Activated gamma-delta T cell treated with Interleukin-2 at 50 U/mL for 16 hours (primary cell): ENCODE measurements around the gene PNMT.
"Not testable (repeated sequence)": the region's sequence is repeated elsewhere in the genome, so short reads cannot be mapped to it uniquely, and the experiment has no call there.

Experiments
- DNase-seq: peaks from one replicate; pipeline ENCODE4 v3.0.0-alpha.2; 2020

The PNMT gene

DNA sequence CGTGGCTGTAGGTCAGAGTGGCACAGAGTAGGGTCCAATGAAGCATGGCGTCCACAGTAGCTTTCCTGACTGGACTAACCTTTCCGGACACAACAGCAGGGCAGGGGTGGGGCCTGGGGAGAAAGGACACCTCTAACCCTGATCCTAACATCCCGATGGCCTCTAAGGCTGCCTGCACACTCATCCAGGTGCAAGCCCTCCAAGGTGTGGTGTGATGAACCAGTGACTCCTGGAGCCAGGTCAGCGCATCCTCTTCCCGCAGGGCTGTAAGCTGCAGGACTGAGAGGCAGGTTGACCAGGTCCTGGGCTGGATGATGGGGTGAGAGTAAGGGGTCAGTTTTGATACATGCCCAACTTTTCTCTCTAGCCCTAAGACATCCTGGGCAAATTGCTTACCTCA, 28.5 kb downstream of the PNMT start:
- no peak for DNase-seq

DNA sequence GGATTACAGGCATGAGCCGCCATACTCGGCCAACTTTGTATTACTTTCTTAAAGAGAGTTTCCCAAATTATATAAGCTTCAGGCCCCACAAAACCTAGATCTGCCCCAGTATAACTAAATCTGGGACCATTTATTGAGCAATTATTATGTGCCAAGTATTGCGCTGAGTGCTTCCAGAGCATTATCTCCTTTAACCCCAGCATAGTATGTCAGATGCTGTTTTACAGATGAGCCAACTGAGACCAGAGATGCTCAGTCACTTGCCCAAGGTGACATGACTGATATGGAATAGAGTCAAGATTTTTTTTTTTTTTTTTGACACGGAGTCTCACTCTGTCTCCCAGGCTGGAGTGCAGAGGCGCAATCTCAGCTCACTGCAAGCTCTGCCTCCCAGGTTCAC, 29.7 kb downstream of the PNMT start:
- DNase-seq, result no peak

DNA sequence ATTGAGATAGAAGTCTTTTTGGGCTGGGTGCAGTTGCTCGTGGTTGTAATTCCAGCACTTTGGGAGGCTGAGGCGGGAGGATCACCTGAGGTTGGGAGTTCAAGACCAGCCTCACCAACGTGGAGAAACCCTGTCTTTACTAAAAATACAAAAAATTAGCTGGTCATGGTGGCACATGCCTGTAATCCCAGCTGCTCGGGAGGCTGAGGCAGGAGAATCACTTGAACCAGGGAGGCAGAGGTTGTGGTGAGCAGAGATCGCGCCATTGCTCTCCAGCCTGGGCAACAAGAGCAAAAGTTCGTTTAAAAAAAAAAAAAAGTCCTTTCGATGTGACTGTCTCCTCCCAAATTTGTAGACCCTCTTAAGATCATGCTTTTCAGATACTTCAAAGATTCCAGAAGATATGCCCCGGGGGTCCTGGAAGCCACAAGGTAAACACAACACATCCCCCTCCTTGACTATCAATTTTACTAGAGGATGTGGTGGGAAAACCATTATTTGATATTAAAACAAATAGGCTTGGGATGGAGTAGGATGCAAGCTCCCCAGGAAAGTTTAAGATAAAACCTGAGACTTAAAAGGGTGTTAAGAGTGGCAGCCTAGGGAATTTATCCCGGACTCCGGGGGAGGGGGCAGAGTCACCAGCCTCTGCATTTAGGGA, 31.0 kb downstream of the PNMT start:
- DNase-seq, result not testable (repeated sequence)

DNA sequence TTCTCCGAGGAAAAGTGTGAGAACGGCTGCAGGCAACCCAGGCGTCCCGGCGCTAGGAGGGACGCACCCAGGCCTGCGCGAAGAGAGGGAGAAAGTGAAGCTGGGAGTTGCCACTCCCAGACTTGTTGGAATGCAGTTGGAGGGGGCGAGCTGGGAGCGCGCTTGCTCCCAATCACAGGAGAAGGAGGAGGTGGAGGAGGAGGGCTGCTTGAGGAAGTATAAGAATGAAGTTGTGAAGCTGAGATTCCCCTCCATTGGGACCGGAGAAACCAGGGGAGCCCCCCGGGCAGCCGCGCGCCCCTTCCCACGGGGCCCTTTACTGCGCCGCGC, 31.5 kb downstream of the PNMT start, which contains the start of gene ERBB2:
TSS of gene ERBB2 (plus strand) at position 247 of the 330 bp plus-strand sequence. CDS start 175 bp downstream, outside the sequence.
- DNase-seq, result no peak

DNA sequence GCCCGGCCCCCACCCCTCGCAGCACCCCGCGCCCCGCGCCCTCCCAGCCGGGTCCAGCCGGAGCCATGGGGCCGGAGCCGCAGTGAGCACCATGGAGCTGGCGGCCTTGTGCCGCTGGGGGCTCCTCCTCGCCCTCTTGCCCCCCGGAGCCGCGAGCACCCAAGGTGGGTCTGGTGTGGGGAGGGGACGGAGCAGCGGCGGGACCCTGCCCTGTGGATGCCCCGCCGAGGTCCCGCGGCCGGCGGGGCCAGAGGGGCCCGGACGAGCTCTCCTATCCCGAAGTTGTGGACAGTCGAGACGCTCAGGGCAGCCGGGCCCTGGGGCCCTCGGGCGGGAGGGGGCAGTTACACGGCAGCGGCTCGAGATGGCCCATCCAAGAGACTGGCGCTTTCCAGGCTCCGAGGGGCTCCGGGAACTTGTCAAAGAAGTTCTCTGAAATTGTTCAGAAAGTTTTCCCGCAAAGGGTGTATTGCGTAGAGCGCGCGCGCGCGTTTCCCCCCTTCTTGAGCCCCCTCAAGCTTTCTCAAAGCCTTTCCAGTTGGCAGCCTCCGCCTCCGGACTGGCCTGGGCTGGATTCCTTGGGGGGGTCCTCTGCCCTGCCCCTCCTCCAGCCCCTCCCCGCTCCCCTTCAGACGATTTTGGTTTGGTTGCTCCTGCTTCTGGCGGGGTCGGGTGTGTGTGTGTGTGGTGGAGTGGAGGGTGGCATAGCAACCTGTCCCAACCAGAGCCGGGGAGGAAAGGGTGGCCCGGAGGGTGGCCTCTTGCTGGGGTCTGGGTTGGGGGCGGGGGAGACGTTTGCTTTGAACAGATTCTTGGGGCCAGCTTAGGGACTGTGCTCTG, 32.1 kb downstream of the PNMT start:
- DNase-seq, result no peak

DNA sequence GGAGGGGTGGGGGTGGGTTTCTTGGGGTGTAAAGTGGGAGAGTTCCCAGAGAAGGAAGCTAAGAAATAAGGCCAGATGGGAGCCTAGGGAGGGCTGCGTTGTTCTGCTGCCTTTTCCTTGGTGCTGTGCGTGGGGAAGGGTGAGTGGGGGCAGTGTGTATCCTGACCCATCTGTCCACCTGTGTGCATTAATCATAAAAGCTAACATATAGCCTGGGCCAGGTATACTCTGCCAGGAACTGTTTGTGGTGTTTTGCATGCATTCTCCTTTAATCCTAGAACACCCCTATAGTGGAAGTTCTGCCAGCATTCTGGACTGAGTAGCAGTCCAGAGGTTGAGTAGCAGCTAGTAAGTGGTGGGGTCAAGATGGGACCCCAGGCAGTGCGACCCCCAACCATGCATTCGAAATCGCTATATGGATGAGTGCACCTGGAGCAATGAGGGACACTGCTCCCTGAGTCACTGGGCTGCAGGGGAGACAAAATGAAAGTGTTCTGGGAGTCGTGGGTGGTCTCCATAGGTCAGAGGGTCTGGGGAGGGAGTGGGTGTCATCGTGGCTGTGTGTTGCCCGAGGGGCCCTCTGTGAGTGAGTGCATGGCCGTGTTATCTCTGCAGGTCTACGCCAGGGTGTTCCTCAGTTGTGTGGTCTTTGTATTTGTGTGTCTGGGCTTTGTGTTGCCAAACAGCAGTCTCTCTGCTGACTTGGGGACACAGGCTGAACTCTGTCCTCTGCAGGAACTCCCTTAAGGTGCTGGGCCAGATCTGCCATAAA, 32.9 kb downstream of the PNMT start:
- no peak for DNase-seq

DNA sequence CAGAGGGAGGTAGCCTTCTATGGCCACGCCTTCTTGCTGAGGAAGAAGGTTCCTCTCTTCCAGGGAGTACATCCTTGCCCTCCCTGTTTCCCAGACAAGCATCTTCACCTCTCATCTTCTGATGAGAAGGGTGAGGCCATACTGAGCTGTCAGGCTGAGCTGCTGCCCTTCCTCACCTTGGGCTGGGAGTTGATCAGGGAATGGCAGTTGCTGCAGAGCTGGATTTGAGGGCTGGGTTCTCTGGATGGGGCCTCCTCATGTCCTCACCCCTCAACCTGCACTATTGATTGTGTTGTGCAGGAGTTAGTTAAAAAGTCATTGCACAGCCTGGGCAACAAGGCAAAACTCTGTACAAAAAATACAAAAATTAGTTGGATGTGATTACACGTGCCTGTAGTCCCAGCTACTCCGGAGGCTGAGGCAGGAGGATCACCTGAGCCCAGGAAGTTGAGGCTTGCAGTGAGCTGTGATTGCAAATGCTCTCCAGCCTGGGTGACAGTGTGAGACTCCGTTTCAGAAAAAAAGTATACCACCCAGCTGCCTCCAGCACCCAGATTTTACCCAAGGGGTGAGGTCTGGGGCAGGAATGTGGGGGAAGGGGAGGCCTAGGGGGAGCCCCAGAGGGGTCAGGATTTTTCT, 33.6 kb downstream of the PNMT start:
- no peak for DNase-seq

DNA sequence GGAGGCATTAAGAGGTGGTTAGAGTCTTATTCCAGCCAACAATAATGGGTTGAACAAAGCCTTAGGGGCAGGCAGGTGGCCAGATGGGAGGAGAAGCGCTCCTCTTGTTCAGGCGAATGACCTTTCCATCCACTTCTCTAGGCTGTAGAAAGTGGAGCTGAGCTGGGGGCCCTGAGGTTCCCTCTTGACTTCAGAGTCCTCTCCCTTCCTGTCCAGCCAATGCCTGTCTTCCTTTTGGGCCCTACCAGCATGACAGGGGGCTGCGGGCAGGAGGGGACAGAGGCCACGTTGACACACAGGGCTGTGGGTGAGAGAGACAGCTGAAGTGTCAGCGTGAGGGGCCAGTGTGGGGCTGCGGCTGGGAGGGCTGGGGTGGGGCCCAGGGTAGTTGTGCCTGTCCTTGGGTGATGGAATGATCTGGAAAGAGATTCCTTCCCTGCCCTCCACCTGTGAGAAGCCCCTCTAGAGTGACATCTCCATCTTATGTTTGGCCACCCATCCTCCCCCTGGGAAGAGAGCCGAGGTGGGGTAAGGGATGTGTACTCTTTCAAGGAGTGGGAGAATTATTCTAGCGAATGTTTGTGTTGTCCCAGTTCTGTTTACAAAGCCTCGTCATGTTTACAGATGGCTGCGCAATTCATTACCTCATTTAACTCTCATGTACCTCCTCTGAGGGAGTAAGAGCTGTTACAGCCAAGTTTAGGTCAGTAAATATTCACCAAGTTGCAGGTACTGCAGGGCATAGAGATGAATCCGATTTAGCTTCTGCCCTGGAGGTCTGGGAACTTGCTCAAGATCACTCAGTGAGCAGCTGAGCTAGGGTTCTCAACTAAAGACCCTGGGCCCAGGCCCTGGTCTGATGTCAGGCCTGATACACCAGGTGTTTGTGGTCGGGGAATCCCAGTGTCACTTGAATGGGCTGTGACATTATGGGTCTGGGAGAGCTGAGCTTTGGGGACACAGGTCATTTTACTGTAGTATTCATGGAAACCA, 34.9 kb downstream of the PNMT start:
- DNase-seq, result no peak

DNA sequence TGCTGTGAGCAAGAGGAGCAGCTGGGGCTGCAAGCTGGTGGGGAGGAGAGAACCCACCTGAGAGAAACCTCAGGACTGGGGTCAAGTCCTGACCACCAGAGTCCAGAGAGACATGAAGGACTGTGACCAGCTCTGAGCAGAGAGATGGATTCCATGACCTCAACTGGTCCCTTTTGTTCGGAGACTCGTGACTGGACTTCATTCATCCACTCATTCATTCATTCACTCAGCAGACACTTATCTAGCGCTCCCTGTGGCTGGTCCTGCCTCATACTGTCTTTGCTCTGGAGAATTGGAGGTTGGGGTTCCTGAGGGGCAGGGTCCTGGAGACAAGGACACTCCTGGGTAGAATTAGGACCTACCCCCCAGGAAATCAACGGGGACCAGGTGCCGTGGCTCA, 35.7 kb downstream of the PNMT start:
- DNase-seq, result no peak

DNA sequence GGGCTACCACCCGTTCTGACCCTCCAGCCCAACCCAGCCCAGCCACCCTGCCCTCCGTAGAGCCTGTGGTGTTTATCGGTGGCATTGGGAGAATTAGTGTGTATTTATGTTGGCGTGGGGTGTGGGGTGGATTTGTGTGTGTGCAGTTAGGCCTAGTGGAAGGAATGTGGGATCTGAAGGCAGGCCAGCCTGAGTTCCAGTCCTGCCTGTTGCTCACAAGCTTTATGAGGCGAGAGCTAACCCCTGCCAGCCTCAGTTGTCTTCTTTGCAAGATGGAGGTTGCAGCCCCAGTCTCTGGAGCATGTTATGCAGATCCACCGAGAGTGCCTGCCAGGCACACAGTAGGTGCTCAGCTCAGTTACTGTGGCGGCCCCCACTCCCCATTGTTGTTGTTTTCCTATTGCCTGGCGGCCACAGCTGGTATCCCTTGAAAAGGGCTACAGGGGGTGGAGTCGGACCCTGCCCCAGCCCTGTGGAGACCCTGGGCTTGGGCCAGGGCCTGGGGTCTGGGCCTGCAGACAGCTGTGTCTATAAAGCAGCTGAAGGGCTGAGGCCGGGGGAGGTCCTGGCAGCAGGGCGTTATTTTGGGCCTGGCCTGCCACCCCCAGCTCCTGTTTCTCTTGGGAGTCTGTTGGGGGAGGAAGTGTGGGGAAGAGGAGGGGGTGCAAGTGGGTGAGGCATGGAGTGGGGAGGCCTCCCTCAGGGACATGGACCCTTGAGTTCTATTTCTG, 36.7 kb downstream of the PNMT start:
- no peak for DNase-seq

DNA sequence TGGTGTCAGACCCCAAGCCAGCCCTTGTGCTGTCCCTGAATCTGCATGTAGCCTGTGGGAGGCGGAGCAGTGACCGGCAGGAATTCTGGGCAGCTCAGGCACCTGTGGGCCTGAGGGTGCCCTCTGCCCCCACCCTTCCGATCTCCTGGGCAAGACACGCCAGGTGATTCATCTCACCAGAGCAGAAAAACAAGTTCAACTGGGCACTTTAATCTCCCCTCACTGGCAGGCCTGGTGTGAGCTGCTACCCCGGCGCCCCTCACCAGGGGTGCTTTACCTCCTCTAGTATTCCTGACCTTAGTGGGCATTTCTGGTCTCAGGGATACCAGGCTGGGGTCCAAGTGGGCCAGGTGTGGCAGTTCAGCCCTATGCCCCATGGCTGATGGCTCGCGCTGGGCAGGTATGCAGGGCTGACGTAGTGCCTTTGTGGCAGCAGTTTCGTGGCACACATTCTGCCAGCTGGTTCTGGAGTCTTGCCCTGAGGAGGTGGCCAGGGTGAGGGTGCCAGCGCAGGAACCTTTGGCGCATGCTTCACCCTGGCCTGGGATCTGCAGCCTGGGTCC, 37.6 kb downstream of the PNMT start:
- no peak for DNase-seq

DNA sequence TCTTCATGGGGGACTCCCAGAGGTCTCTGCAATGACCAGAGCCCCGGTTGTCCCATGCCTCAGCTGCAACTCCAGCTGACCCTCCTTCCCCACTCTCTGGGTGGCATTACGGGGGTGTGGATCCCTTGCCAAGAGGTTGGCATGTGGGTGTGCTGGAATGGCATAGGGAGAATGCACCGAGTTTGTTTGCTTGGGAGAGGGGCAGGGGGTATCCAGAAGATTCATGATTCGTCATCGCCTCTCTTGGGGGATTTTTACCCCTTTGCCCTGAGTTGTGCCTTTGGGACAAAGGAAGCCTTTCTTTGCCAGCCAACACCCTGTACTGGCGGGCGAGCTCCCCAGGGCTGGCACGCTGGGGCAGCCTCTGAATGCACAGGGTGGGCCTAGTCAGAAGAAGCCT, 38.1 kb downstream of the PNMT start:
- DNase-seq, result no peak

DNA sequence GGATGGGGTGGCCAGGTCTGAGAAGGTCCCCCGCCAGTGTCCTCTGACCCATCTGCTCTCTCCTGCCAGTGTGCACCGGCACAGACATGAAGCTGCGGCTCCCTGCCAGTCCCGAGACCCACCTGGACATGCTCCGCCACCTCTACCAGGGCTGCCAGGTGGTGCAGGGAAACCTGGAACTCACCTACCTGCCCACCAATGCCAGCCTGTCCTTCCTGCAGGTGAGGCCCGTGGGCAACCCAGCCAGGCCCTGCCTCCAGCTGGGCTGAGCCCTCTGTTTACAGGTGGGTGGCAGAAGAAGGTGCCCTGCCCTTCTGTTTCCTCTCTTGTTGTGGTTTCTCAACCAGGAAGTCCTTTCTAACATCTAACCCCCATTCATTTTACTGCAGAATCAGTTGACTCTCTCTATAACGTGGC, 38.7 kb downstream of the PNMT start:
- peak; percentile 15 for DNase-seq

DNA sequence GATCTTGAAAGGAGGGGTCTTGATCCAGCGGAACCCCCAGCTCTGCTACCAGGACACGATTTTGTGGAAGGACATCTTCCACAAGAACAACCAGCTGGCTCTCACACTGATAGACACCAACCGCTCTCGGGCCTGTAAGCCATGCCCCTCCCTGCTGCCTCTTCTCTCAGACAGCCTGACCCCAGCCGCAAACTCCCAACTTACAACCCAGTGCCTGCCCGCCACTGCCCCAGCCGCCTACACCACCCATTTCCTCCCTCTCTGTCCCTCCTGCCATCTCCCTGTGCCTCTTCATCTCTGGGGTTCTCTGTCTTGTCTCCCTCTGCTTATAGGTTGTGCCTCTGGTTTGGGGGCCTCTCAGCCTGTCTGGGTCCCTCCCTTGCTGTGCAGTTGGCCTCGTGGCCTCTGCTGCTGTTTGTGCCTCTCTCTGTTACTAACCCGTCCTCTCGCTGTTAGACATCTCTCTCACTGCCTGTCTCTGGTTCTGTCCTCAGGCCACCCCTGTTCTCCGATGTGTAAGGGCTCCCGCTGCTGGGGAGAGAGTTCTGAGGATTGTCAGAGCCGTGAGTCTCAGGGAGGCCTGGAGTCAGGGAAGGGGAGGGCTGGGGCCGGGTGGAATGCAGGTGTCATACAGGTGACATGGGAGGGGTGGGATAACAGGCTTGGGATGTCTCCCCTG, 41.2 kb downstream of the PNMT start:
- no peak for DNase-seq

DNA sequence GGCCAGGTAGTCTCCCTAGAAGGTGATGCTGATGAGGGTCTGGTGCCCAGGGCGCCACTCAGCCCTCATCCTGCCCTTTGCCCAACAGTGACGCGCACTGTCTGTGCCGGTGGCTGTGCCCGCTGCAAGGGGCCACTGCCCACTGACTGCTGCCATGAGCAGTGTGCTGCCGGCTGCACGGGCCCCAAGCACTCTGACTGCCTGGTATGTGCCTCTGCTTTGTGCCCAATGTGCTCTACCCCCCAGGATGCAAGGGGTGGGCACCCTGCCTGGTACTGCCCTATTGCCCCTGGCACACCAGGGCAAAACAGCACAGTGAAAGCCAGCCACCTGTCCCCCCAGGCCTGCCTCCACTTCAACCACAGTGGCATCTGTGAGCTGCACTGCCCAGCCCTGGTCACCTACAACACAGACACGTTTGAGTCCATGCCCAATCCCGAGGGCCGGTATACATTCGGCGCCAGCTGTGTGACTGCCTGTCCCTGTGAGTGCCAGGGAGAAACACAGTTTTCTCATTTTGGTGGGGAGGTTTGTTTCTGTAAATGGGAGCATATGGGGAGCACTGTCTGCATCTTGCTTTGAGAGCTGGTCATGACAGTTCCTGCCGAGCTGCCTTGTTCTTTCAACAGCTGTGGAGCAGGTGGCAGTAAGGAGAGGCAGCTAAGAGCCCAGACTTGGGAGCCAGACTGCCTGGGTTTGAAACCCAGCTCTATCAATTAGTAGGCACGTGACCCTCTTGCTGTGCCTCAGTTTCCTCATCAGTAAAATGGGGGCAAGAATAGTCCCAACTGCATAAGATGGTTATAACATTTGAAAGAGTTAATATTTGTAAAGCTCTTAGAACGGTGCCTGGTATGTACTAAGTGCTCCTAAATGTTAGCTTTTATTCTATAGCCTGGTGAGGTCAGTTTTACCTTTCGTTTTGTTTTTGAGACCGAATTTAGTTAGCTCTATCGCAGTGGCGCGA, 42.0 kb downstream of the PNMT start:
- no peak for DNase-seq

DNA sequence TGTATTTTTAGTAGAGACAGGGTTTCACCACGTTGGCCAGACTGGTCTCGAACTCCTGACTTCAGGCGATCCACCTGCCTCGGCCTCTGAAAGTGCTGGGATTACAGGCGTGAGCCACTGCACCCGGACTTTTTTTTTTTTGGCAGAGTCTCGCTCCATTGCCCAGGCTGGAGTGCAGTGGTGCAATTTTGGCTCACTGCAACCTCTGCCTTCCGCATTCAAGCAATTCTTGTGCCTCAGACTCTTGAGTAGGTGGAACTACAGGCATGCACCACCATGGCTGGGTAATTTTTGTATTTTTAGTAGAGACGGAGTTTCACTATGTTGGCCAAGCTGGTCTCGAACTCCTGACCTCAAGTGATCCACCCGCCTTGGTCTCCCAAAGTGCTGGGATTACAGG, 42.8 kb downstream of the PNMT start:
- not testable (repeated sequence) for DNase-seq

DNA sequence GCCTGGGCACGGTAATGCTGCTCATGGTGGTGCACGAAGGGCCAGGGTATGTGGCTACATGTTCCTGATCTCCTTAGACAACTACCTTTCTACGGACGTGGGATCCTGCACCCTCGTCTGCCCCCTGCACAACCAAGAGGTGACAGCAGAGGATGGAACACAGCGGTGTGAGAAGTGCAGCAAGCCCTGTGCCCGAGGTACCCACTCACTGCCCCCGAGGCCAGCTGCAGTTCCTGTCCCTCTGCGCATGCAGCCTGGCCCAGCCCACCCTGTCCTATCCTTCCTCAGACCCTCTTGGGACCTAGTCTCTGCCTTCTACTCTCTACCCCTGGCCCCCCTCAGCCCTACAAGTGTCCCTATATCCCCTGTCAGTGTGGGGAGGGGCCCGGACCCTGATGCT, 43.6 kb downstream of the PNMT start:
- DNase-seq, result no peak

DNA sequence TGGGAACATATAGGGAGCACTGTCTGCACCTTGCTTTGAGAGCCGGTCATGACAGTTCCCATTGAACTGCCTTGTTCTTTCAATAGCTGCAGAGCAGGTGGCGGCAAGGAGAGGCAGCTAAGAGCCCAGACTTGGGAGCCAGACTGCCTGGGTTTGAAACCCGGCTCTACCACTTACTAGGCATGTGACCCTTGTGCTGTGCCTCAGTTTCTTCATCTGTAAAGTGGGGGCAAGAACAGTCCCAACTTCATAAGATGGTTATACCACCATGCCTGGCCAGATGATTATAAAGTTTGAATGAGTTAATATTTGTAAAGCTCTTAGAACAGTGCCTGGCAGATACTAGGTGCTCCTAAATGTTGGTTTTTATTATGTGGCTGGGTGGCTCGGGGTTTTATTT, 46.0 kb downstream of the PNMT start:
- no peak for DNase-seq
